Activated gamma-delta T cell (primary cell): ENCODE data around the gene NT5DC1.

ENCODE experiments used
- DNase-seq: peaks from one replicate; lab custom pipeline; 2025; lab: John Stamatoyannopoulos, UW

NT5DC1 gene

DNA sequence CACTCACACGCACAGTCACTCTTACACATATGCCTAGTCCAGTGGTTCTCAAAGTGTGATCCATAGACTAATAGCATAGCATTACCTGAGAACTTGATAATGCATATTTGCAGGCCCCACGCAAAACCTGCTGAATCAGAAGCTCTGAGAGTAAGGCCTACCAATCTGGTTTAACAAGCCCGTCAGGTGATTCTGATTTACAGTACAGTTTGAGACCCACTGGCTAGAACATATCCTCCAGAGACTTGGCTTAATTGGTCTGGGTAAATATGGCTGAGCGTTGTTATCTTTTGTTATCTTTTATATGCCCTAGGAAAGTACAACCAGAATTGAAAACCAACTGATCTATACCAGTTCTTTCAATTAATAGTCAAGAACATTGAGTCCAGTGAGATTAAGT, 143.6 kb downstream of the NT5DC1 start:
- DNase-seq = no peak

DNA sequence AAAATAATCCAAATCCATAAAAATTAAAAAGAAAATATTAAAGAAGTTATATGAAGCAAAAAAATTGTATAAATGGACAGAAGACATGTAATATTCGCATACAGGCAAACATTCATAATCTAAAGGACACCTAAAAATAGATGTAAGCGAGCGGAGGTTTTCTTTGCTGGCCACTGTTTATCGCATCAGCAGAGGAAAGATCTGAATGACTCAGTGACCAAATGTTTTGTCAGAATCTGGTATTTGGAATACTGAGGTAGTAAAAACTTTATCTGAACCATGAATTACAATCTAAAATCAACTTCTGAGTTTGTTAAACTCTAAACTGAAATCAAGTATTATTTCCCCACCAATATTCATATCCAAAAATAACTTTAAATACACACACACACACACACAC, 145.4 kb downstream of the NT5DC1 start:
- DNase-seq = no peak

DNA sequence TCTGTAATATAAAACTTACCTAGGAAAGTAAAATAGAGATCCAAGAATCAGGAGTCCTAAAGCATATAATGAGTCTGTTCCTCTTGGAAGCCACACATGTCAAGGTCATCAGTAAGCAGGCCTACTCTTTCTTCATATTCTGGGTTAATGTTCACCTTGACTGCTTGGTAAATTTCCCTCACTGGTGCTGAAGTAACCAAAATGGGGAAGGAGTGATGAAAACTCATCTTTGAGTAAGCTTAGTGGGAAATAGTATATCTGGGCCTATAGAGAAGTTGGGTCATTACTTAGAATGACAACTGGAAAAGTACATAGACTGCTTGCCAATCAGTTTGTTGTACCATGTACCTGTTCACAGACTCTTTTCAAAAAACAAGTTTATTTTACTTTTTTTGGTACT, 146.6 kb downstream of the NT5DC1 start:
- no peak for DNase-seq

DNA sequence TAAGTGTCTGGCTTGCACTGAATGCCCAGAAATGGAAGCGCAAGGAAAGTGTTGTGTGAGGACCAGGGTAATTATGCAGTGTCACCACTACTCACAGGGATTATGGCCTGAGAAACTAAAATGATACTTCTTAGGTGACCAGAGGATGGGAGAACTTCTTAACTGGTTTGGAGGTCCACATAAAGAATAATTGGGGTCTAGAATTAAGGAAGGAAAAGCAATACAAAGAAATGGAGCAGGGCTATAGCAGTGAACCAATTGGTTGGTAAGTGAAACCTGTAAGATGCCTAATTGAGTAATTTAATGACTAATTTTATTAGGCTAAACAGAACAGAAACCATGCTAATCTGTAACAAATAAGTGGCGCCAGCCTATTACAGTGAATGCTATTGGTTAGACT, 147.9 kb downstream of the NT5DC1 start:
- DNase-seq = no peak

DNA sequence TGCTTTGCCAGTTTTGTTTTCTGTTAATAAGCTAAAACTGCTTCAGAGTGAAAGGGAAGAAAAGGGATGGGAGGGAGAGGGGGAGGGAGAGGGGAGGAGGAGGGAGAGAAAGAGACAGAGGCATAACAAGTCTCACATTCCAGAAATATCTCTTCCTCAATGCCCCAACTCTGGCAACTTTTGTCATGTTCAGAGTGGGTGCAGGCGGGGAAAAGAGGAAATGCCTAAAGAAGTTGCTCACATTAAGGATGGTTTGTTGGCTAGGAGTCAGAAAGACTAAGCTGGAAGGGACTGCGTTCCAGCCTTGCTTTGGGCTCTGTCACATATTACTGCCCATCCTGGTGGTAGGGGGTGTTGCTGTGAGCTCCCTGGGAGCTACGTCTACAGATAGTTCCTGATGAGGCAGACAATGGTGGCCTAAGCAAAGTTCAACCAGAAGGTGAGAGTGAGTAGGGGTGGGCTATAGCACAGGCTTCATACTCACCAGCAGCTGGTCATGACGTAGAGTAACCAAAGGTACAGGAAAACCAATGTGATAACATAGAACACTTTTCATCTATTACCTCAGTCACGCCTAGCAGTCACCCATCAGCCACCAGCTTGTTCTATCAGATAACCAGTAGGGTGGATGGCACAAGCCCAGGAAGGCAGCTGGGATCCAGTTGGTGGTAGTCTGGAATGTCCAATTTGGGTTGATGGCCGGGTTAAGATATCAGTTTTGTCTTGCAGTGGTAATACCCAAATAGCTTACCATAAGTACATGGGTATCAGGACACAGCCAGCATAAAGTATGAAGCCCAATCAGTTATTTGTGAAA, 151.1 kb downstream of the NT5DC1 start:
- DNase-seq = no peak

DNA sequence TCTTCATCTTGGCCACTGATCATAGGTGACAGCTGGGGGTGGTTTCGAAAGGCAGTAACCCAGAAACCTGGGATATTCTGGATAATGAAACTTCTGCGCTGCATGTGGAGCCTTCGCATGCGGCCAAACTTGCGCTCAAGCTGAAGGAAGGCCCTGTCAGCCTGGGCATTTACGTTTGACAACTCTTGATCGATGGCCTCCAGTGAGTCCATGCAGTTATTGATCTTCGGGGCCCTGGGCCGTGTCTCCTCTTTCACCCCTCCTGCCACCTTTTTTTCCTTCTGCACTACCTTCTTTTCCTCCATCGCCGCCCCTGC, 152.5 kb downstream of the NT5DC1 start:
- no peak for DNase-seq

DNA sequence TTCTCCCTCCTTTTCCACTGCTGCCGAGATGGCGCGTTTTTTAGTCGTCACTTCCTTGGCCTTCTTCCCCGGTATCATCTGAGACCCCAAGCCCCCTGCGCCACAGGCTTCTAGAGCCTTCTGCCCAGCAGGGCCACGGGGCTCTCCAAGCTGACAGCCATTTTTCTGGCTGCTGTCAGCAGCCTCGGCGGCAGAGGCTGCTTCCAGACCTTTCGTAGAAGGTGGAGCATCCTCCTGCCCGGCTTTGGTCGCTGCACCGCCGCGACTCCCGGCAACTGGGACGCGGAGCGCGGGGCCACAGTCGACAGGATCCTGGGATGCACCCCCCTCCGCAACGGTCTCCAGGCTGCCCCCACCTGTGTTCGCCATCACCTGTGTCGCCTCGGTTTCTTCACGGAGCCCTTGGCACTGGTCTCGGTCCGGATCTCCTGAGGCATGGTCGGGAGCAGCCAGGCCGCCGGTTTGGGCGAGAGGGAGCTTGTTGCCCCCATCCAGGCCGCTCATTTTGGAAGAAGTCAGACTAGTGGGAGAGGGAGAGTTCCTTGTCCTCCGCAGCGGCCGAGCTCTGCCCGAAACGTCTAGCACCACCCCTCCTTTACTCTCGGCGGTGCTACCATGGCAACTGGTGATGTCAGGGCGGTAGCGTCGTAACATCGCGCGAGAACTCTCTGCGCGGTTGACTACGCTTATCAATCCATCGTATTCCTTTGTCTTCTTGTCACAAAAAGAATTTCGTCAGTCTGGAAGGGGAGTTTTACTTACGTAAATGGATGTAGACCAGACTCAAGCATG, 153.0 kb downstream of the NT5DC1 start, which contains the start of gene TSPYL4:
TSPYL4 (minus strand) TSS at position 571 of the 792 bp plus-strand sequence; CDS start at position 504, 67 bp downstream.
- DNase-seq = peak; percentile 66

DNA sequence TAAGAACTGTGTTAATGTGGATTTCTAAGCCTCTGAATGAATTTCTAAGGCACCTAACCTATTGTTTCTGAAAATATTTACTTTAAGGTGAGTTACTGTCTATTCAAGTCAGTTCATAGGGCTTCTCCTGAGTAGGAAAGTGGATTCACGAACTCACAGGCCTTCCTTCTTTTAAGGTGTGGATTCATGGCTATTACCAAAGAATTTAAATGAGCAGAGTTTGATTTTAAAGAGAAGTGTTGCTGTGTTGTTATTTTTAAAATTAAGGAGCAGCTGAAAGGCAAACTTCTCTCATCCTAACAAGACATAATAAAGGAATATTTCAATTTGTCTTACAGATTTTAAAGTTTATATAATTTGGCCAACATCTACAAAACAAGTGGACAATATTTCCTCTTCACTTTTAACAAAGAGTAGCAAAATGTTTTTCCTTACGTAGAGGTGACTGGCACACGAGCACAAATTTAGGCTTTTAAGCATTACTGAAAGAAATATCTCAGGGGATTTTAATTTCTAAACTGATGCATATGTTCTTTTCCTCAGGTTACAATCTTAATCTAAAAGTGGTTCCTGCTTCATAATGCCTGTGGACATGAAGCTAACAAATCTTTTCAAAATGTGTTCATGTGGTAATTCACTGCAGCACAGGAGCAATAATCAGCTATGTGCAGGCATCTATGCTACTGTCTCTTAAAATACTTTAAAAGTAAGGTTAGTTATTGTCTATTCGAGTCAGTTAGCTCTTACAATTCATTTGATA, 153.8 kb downstream of the NT5DC1 start:
- DNase-seq = no peak

DNA sequence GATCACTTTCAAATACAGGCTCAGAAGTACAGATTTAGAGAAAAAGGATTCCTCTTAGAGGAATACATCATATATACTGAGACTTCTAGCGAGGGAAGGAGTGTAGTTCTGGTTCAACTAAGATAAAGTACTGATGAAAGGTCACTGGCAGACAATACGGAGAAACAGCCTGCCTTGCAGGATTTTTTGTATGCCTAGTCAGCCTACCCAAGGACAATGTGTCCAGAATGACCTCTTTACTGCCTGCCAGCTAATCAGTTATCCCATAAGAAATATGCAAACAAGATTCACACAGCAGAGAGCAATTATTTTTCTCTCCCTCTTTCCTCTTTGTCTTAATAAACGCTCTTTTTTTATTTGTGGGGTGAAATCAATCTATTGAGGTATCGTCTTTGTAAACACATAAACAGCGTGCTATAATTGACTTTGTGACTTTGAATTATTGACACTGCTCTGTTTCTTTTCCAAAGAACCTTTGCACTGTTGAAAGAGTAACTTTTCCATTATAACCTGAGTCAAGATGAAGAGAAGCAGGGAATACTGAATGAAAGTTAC, 154.7 kb downstream of the NT5DC1 start:
- no peak for DNase-seq

DNA sequence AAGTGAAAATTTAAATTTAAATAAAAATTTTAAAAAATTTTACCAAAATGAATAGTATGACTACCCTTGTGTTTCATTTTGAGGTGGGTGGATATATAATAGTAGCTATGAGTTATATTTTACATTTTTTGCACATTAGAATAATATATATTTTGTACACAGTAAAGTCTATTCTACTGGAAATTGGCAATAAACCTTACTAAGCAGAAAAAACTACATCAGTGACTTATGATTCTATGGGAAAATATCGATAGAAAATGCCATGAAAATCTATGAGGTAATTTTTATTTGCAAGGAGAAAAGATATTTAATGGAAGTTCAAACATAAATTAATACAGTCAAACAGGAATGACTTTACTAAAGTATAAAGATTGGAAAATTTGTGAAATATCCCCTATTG, 156.0 kb downstream of the NT5DC1 start:
- no peak for DNase-seq

DNA sequence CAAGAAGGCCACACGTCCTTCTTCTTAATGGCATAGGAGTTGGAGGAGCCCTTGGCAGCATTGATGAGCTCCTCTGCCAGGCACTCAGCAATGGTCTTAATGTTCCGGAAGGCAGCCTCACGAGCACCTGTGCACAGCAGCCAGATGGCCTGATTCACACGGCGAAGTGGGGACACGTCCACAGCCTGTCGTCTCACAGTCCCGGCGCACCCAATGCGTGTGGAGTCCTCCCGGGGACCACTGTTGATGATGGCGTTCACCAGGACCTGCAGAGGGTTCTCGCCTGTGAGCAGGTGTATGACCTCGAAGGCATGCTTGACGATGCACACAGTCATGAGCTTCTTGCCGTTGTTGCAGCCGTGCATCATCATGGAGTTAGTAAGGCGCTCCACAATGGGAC, 157.9 kb downstream of the NT5DC1 start:
- no peak for DNase-seq

DNA sequence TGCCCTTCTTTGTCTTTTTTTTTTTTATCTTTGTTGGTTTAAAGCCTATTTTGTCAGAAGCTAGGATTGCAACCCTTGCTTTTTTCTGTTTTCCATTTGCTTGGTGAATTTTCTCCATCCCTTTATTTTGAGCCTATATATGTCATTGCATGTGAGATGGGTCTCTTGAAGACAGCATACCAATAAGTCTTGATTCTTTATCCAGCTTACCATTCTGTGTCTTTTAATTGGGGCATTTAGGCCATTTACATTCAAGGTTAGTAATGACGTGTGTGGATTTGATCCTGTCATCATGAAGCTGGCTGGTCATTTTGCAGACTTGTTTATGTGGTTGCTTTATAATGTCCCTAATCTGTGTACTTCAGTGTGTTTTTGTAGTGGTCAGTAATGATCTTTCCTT, 162.7 kb downstream of the NT5DC1 start:
- no peak for DNase-seq

DNA sequence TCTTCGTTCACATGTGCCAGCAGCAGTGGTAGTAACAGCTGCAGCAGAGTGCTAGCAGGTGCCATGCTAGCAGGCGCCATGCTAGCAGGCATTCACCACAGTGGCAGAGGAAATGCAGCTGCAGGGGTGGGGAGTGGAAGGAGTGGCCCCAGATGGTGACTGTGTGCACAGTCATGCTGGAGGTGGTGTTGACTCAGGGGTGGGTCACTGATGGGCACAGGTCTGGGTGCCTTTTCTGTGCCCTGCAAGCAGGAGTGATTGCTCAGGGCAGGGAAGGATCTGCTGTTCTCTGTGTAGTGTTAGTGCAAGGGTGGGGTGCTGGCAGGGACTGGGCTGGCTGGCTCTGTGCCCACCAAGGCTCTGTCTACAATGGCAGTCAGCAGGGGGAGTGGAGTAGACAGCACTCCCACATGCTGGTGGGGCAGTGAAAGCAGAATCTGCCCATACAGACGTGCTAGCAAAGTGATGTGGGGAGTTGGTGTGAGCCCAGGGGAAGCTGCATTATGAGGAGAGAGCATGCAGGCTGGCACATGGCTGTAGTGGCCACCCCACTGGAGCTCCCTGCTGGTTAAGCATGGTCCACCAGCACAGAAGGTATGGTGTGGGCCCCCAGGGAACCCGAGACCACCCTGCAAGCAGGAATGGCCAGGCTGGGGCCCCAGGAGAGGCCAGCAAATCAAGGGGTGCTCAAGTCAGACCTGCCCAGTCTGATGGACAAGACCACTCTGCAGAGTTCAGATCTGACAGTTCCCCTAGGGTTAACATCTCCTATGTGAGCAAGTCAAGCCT, 164.6 kb downstream of the NT5DC1 start:
- no peak for DNase-seq

DNA sequence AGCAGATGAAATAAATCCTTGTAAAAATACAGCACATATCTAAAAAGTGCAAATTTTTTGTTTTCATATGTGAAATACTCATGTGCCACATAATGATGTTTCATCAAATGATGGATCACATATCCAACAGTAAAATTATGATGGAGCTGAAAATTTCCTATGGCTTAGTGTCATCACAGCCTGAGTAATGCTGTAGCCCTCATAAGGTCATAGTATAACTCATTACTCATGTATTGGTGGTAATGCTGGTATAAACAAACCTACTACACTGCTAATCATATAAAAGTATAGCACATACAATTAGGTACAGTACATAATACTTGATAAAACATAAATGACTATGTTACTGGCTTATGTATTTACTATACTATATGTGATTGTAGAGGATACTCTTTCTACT, 166.2 kb downstream of the NT5DC1 start:
- no peak for DNase-seq

DNA sequence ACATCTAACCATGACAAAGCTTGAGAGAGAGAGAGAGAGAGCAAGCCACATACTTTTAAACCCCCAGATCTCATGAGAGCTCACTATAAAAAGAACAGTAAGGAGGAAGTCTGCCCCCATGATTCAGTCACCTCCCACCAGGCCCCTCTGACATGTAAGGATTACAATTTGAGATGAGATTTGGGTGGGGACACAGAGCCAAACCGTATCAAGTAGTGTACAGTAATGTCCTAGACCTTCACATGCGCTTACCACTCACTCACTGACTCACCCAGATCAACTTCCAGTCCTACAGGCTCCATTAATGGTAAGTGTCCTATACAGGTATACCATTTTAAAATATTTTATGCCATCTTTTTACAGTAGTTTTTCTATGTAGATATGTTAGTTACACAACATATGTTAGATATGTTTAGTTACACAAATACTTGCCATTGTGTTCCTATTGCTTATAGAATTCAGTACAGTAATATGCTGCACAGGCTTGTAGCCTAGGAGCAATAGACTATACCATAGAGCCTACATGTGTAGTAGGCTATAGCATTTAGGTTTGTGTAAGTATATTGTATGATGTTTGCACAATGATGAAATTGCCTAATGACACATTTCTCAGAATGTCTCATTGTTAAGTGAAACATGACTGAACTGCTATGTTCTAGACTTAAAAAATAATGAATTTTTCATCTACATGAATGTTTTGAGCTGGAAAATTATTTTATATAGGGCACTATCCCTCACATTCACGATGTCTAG, 167.4 kb downstream of the NT5DC1 start:
- DNase-seq = no peak

DNA sequence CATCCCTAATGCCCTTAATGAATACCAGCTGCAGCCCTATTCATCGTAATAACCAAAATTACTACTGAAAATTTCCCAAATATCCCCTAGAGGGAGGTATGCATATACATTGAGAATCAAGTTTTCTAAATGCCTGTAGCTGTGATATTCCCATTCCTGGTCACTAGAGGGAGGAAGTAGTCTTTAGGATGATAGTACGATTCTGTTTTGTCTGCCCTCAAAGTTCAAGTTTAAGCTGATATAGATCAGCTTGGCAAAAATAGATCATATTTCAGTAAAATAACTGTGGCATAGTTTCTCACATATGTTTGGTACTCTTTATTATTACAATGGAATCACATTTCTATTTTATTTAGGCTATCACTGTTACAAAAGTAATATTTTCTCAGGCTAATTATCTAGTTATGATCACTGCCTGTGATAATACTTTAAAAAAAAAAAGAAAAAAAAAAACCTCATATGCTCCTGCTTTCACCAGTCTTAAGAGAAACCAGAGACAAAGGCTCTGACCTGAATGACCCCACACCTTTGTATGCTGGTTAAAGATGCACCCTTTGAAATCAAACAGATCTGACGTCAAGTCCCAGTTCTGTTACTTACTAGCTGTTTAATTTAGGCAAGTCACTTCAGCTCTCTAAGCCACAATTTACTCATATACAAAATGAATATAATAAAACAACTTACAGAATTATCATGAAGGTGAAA, 168.1 kb downstream of the NT5DC1 start:
- DNase-seq = no peak

DNA sequence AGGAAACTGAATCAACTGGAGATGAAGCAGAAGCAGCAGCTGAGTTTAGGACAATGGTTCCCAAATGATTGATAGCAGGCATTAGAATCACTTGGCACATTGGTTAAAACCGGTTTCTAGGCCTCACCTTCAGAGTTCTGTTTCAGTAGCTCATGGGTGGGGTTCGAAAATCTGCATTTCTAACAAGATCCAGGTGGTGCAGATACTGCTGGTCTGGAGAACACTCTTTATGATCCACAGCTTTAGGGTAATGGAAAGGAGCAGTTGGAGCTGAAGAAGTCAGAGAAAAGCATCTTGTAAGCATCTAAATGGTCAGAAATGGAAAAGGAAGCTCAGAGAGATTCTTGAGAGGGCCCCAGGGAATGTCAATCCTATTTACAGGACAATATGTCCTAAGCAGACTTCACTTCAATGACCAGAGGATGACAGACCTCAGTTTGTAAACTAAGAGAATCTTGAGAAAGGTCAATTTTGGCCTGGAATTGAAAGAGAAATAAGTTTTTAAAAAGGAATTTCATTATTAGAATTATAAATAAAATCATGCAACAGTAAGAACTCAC, 170.6 kb downstream of the NT5DC1 start:
- no peak for DNase-seq

DNA sequence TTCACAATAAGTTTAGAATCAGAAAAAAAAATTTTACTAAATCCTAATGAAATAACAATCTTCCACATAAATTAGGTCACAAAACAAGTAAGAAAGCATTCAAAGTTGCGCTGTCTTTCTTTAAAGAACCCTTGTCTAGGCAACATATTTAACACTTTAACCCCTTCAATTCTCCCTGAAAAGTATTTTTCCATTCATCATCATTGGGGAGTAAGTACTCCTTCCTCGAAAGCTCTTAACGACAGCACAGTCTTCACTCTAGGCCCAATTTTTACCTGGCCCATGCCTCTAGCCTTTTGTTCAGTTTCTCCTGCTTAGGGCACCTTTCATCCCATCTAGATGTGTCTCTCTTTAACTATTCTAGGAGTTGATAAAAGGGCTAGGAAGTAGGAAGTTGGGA, 176.5 kb downstream of the NT5DC1 start:
- DNase-seq = no peak

DNA sequence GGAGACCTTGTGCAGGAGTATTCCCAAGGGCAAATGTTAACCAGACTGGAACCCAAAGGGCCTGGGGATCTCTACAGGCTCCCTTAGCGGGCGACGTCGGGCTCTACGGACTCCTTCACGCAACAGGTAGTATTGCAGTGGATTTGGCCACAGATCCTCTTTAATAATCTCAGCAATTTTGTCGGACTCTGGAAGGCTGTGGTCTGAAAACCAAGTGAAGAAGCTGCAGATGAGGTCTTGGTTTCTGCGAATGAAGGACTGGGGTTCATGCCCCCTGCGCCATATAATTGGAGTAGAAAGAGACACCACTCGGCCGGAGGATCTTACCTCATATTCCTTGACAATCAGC, 177.8 kb downstream of the NT5DC1 start:
- DNase-seq = no peak

DNA sequence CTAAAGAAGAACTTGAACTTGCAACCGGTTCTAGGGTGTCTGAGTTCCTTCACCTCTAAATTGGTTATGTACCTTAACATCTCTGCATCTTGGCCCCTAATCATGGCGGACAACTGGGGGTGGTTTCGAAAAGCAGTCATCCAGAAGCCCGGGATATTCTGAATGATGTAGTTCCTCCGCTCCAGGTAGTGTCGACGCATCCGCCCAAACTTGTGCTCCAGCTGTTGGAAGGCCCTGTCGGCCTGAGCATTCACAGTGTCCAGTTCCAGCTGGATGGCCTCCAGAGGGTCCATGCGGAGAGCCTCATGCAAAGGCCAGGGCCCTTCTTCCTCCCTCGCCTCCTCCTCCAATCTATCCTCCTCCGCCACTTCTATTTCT, 178.2 kb downstream of the NT5DC1 start:
- no peak for DNase-seq
